T-helper 2 cell treated with Interferon-gamma antibody and Interleukin-4, amounts not matched to agents 5 μg/mL and 100 μg/mL, for 36 hours (primary cell): ENCODE results near the gene TP63.

Experiments
- DNase-seq: peaks from one replicate; pipeline ENCODE4 v3.0.0; 2021; ENCODE audit warnings: low spot score
- H3K27ac Mint-ChIP-seq: one replicate; pipeline ENCODE4 v1.8.0; 2021; ENCODE audit warnings: mild to moderate bottlenecking, mixed read lengths
- H3K27me3 Mint-ChIP-seq: one replicate; pipeline ENCODE4 v1.8.0; 2021; ENCODE audit warnings: low read depth, mixed read lengths
- H3K36me3 Mint-ChIP-seq: one replicate; pipeline ENCODE4 v1.8.0; 2021; ENCODE audit warnings: low read depth, mixed read lengths
- H3K4me1 Mint-ChIP-seq: one replicate; pipeline ENCODE4 v1.8.0; 2021; ENCODE audit warnings: low read depth, mixed read lengths
- H3K4me3 Mint-ChIP-seq: one replicate; pipeline ENCODE4 v1.8.0; 2022; ENCODE audit warnings: mild to moderate bottlenecking, moderate library complexity, mixed read lengths
- H3K9me3 Mint-ChIP-seq: one replicate; pipeline ENCODE4 v1.8.0; 2021; ENCODE audit warnings: mixed read lengths

TP63 gene

GRCh38 chr3:189773056-189773455 is 141.9 kb downstream of the TP63 start:
- Mint-ChIP-seq H3K4me3 (no peak overlapping the region), H3K27me3 (no peaks in the 10 kb centered on the region), H3K4me1 (no peaks in the 10 kb centered on the region), H3K27ac (no peak overlapping the region), H3K9me3 (no peaks in the 10 kb centered on the region), H3K36me3 (no peaks in the 10 kb centered on the region)
- no peak for DNase-seq

GRCh38 chr3:189776149-189776824 is 145.1 kb downstream of the TP63 start:
- Mint-ChIP-seq H3K4me3 (no peak overlapping the region), H3K36me3 (no peaks in the 10 kb centered on the region), H3K27ac (no peak overlapping the region), H3K9me3 (peaks cover 4% of the 10 kb centered on the region), H3K4me1 (peaks cover 5% of the 10 kb centered on the region), H3K27me3 (no peaks in the 10 kb centered on the region)
- no peak for DNase-seq

- DNase-seq = no peak
- Mint-ChIP-seq H3K4me1 (peaks cover 5% of the 10 kb centered on the region), H3K9me3 (peaks cover 4% of the 10 kb centered on the region), H3K27ac (no peak overlapping the region), H3K4me3 (no peak overlapping the region), H3K27me3 (no peaks in the 10 kb centered on the region), H3K36me3 (no peaks in the 10 kb centered on the region)
Measured at GRCh38 chr3:189778340-189778950, 147.3 kb downstream of the TP63 start.

GRCh38 chr3:189779166-189779565 is 148.0 kb downstream of the TP63 start:
- DNase-seq = no peak
- H3K27me3 Mint-ChIP-seq = no peaks in the 10 kb centered on the region
- no peak overlapping the region for H3K4me3 Mint-ChIP-seq
- peaks cover 4% of the 10 kb centered on the region for H3K9me3 Mint-ChIP-seq
- H3K36me3 Mint-ChIP-seq = no peaks in the 10 kb centered on the region
- H3K27ac Mint-ChIP-seq = no peak overlapping the region
- peaks cover 5% of the 10 kb centered on the region for H3K4me1 Mint-ChIP-seq

GRCh38 chr3:189780546-189781270 is 149.5 kb downstream of the TP63 start:
- H3K4me1 Mint-ChIP-seq = peaks cover 5% of the 10 kb centered on the region
- H3K27me3 Mint-ChIP-seq = no peaks in the 10 kb centered on the region
- H3K27ac Mint-ChIP-seq = no peak overlapping the region
- no peaks in the 10 kb centered on the region for H3K36me3 Mint-ChIP-seq
- no peak for DNase-seq
- H3K9me3 Mint-ChIP-seq = peaks cover 4% of the 10 kb centered on the region
- H3K4me3 Mint-ChIP-seq = no peak overlapping the region

GRCh38 chr3:189781415-189781814 is 150.2 kb downstream of the TP63 start:
- H3K4me1 Mint-ChIP-seq = peaks cover 5% of the 10 kb centered on the region
- no peak for DNase-seq
- H3K27ac Mint-ChIP-seq = no peak overlapping the region
- no peaks in the 10 kb centered on the region for H3K27me3 Mint-ChIP-seq
- H3K4me3 Mint-ChIP-seq = no peak overlapping the region
- H3K9me3 Mint-ChIP-seq = peaks cover 4% of the 10 kb centered on the region
- no peaks in the 10 kb centered on the region for H3K36me3 Mint-ChIP-seq

- H3K27me3 Mint-ChIP-seq = no peaks in the 10 kb centered on the region
- no peaks in the 10 kb centered on the region for H3K36me3 Mint-ChIP-seq
Measured at GRCh38 chr3:189786479-189787064, 155.4 kb downstream of the TP63 start.

GRCh38 chr3:189787191-189787590 is 156.0 kb downstream of the TP63 start:
- Mint-ChIP-seq H3K27me3 (no peaks in the 10 kb centered on the region), H3K36me3 (no peaks in the 10 kb centered on the region), H3K4me3 (no peak overlapping the region), H3K4me1 (peaks cover 6% of the 10 kb centered on the region), H3K9me3 (no peaks in the 10 kb centered on the region), H3K27ac (no peak overlapping the region)
- no peak for DNase-seq

More at GRCh38 chr3:189786479-189787064, 155.4 kb downstream of the TP63 start:
- Mint-ChIP-seq H3K27ac (no peak overlapping the region), H3K4me1 (peaks cover 6% of the 10 kb centered on the region), H3K4me3 (no peak overlapping the region), H3K9me3 (no peaks in the 10 kb centered on the region)
- DNase-seq = no peak

- no peak overlapping the region for H3K4me3 Mint-ChIP-seq
- H3K4me1 Mint-ChIP-seq = peaks cover 6% of the 10 kb centered on the region
- H3K36me3 Mint-ChIP-seq = no peaks in the 10 kb centered on the region
- H3K27me3 Mint-ChIP-seq = no peaks in the 10 kb centered on the region
- H3K9me3 Mint-ChIP-seq = no peaks in the 10 kb centered on the region
- no peak for DNase-seq
- no peak overlapping the region for H3K27ac Mint-ChIP-seq
Measured at GRCh38 chr3:189787632-189788031, 156.4 kb downstream of the TP63 start.

GRCh38 chr3:189789432-189789831 is 158.2 kb downstream of the TP63 start:
- no peak for DNase-seq
- Mint-ChIP-seq H3K27me3 (peaks cover 2% of the 10 kb centered on the region), H3K27ac (no peak overlapping the region), H3K4me3 (no peak overlapping the region), H3K36me3 (no peaks in the 10 kb centered on the region), H3K4me1 (peaks cover 6% of the 10 kb centered on the region), H3K9me3 (no peaks in the 10 kb centered on the region)

- Mint-ChIP-seq H3K27me3 (peaks cover 2% of the 10 kb centered on the region), H3K27ac (no peak overlapping the region), H3K9me3 (no peaks in the 10 kb centered on the region), H3K36me3 (no peaks in the 10 kb centered on the region), H3K4me1 (peaks cover 7% of the 10 kb centered on the region), H3K4me3 (no peak overlapping the region)
- DNase-seq = no peak
Measured at GRCh38 chr3:189790658-189791057, 159.5 kb downstream of the TP63 start.

GRCh38 chr3:189792046-189792929 is 161.1 kb downstream of the TP63 start:
- DNase-seq = no peak
- Mint-ChIP-seq H3K36me3 (no peaks in the 10 kb centered on the region), H3K9me3 (no peaks in the 10 kb centered on the region), H3K27me3 (peaks cover 2% of the 10 kb centered on the region), H3K27ac (no peak overlapping the region), H3K4me3 (no peak overlapping the region), H3K4me1 (peaks cover 7% of the 10 kb centered on the region)

GRCh38 chr3:189794518-189794917 is 163.3 kb downstream of the TP63 start:
- no peaks in the 10 kb centered on the region for H3K9me3 Mint-ChIP-seq
- no peak for DNase-seq
- H3K4me3 Mint-ChIP-seq = no peak overlapping the region
- H3K27ac Mint-ChIP-seq = no peak overlapping the region
- peaks cover 2% of the 10 kb centered on the region for H3K27me3 Mint-ChIP-seq
- H3K4me1 Mint-ChIP-seq = peaks cover 7% of the 10 kb centered on the region
- H3K36me3 Mint-ChIP-seq = no peaks in the 10 kb centered on the region
